H1 (cell line): ENCODE data around the gene MOK. TPM values are rescaled to one million over a fixed set of nuclear protein-coding genes. Genes with fewer than 3 reads are reported as not detected.

Source experiments
- CTCF ChIA-PET: fragments of 300-600 bp; sonication (Branson Sonifier 250); formaldehyde crosslinking; loops from one replicate; lab custom pipeline; 2021; ENCODE audit not compliant: partially characterized antibody; lab: Charles Lee
- POLR2A ChIA-PET: fragments of 300-600 bp; sonication (Branson Sonifier 250); formaldehyde crosslinking; loops from one replicate; lab custom pipeline; 2021; ENCODE audit warnings: inconsistent platforms; ENCODE audit not compliant: partially characterized antibody; lab: Charles Lee
- DNase-seq, 2 experiments: peaks; one replicate each; pipeline versions ENCODE4 v3.0.0 to v3.0.0-alpha.2; 2010 to 2022; ENCODE audit warnings: low spot score in 2 of 2, low read depth in 1 of 2, mixed read lengths in 1 of 2
- FAIRE-seq: peaks from 2 replicates; lab custom pipeline; 2011; peaks lifted over from hg19 to GRCh38; lab: Jason Lieb, UNC
- H2AFZ ChIP-seq: 2 replicates; pipeline ENCODE4 v1.8.1; 2012; ENCODE audit warnings: low read length, inconsistent platforms
- H2AK5ac ChIP-seq: 2 replicates; pipeline ENCODE4 v1.6.1; 2013; ENCODE audit warnings: low read depth, low read length
- H2BK120ac ChIP-seq: replicated peaks from 2 replicates; pipeline ENCODE3; 2013; ENCODE audit warnings: low read depth, low read length, inconsistent platforms
- H2BK12ac ChIP-seq: 2 replicates; pipeline ENCODE4 v1.6.1; 2013; ENCODE audit warnings: low read depth, low read length
- H2BK15ac ChIP-seq: 2 replicates; pipeline ENCODE4 v1.6.1; 2013; ENCODE audit warnings: low read length
- H2BK20ac ChIP-seq: 2 replicates; pipeline ENCODE4 v1.6.1; 2013; ENCODE audit warnings: low read length
- H2BK5ac ChIP-seq: 2 replicates; pipeline ENCODE4 v1.6.1; 2013; ENCODE audit warnings: low read depth, low read length
- H3K14ac ChIP-seq: 2 replicates; pipeline ENCODE4 v1.6.1; 2013; ENCODE audit warnings: inconsistent platforms; ENCODE audit not compliant: insufficient read length
- H3K18ac ChIP-seq: 2 replicates; pipeline ENCODE4 v1.6.1; 2013; ENCODE audit warnings: low read length; ENCODE audit errors: extremely low read depth
- H3K23ac ChIP-seq: 2 replicates; pipeline ENCODE4 v1.6.1; 2013; ENCODE audit warnings: inconsistent platforms; ENCODE audit not compliant: insufficient read length
- H3K23me2 ChIP-seq: 2 replicates; pipeline ENCODE4 v1.6.1; 2013; ENCODE audit warnings: low read depth, low read length
- H3K27ac ChIP-seq: 2 replicates; pipeline ENCODE4 v1.6.1; 2011; ENCODE audit warnings: low read depth, low read length, inconsistent platforms
- H3K27me3 ChIP-seq, 4 experiments: replicated peaks in 1 of 4; 1 replicate in 1 of 4; 2 replicates in 3 of 4; pipeline versions ENCODE4 v1.6.1 to v1.8.1; 2011 to 2013; ENCODE audit warnings: low read length in 3 of 4, mild to moderate bottlenecking in 3 of 4, inconsistent platforms in 2 of 4, mixed read lengths in 2 of 4, moderate library complexity in 1 of 4; ENCODE audit not compliant: control insufficient read depth in 3 of 4, insufficient read depth in 3 of 4; ENCODE audit errors: extremely low read depth in 1 of 4
- H3K36me3 ChIP-seq, 4 experiments: 2 replicates each; pipeline versions ENCODE4 v1.6.1 to v1.8.1; 2011 to 2013; ENCODE audit warnings: mild to moderate bottlenecking in 4 of 4, low read length in 3 of 4, moderate library complexity in 2 of 4, control low read depth in 1 of 4, inconsistent platforms in 1 of 4; ENCODE audit not compliant: insufficient read depth in 4 of 4, control insufficient read depth in 2 of 4
- H3K4ac ChIP-seq: replicated peaks from 2 replicates; pipeline ENCODE3; 2013; ENCODE audit warnings: low read length, low read depth, mixed read lengths, inconsistent platforms; ENCODE audit not compliant: insufficient read length
- H3K4me1 ChIP-seq, 4 experiments: replicated peaks in 1 of 4; 1 replicate in 1 of 4; 2 replicates in 3 of 4; pipeline versions ENCODE4 v1.6.1 to v1.8.1; 2011 to 2013; ENCODE audit warnings: low read length in 3 of 4, inconsistent platforms in 2 of 4, mixed read lengths in 1 of 4; ENCODE audit not compliant: insufficient read depth in 4 of 4, control insufficient read depth in 3 of 4
- H3K4me2 ChIP-seq, 2 experiments: 2 replicates each; pipeline versions ENCODE4 v1.6.1 to v1.8.1; 2011 to 2013; ENCODE audit warnings: low read depth in 2 of 2, low read length in 2 of 2, control low read depth in 1 of 2, inconsistent platforms in 1 of 2, mild to moderate bottlenecking in 1 of 2; ENCODE audit not compliant: insufficient read depth in 1 of 2
- H3K4me3 ChIP-seq, 4 experiments: fragments of 200-600, 300-600 bp in 1 of 4; sonication (generic), shearing (Covaris generic), sonication (Bioruptor Twin) in 1 of 4; 2 replicates each; pipeline versions ENCODE4 v1.5.1 to v1.8.1; 2011 to 2016; ENCODE audit warnings: low read length in 4 of 4, low read depth in 3 of 4, control low read depth in 2 of 4, inconsistent platforms in 2 of 4, mild to moderate bottlenecking in 2 of 4, mixed read lengths in 1 of 4, moderate library complexity in 1 of 4; ENCODE audit not compliant: insufficient read depth in 2 of 4; ENCODE audit errors: extremely low read depth in 1 of 4
- H3K56ac ChIP-seq: replicated peaks from 2 replicates; pipeline ENCODE3; 2013; ENCODE audit warnings: low read depth, mild to moderate bottlenecking, mixed read lengths, low read length, inconsistent platforms; ENCODE audit not compliant: insufficient read length
- H3K79me1 ChIP-seq: 2 replicates; pipeline ENCODE4 v1.6.1; 2013; ENCODE audit warnings: low read depth, low read length, control low read depth
- H3K79me2 ChIP-seq, 2 experiments: 2 replicates each; pipeline versions ENCODE4 v1.6.1 to v1.8.1; 2012 to 2013; ENCODE audit warnings: low read length in 2 of 2, mild to moderate bottlenecking in 2 of 2, inconsistent platforms in 1 of 2; ENCODE audit not compliant: insufficient read depth in 2 of 2, control insufficient read depth in 1 of 2
- H3K9ac ChIP-seq, 4 experiments: replicated peaks in 1 of 4; 1 replicate in 1 of 4; 2 replicates in 3 of 4; pipeline versions ENCODE4 v1.6.1 to v1.8.1; 2011 to 2013; ENCODE audit warnings: low read depth in 3 of 4, low read length in 3 of 4, control low read depth in 2 of 4, mild to moderate bottlenecking in 2 of 4, moderate library complexity in 2 of 4, inconsistent platforms in 1 of 4; ENCODE audit errors: extremely low read depth in 1 of 4
- H3K9me3 ChIP-seq, 2 experiments: 2 replicates each; pipeline versions ENCODE4 v1.6.1 to v1.8.1; 2012 to 2013; ENCODE audit warnings: mild to moderate bottlenecking in 2 of 2, moderate library complexity in 2 of 2, control low read depth in 1 of 2, inconsistent platforms in 1 of 2, low read depth in 1 of 2, low read length in 1 of 2, mixed read lengths in 1 of 2; ENCODE audit not compliant: insufficient read depth in 2 of 2
- H4K20me1 ChIP-seq, 2 experiments: replicated peaks in 1 of 2; 2 replicates each; pipeline versions ENCODE3 to v1.8.1; 2011 to 2013; ENCODE audit warnings: inconsistent platforms in 2 of 2, low read length in 2 of 2, mild to moderate bottlenecking in 1 of 2; ENCODE audit not compliant: insufficient read depth in 2 of 2, control insufficient read depth in 1 of 2
- H4K5ac ChIP-seq: 2 replicates; pipeline ENCODE4 v1.6.1; 2013; ENCODE audit warnings: low read length, low read depth, mixed read lengths, inconsistent platforms; ENCODE audit not compliant: insufficient read length
- H4K8ac ChIP-seq: 2 replicates; pipeline ENCODE4 v1.8.0; 2013; ENCODE audit warnings: mild to moderate bottlenecking, moderate library complexity, low read length, inconsistent platforms; ENCODE audit not compliant: insufficient read depth; ENCODE audit errors: extremely low read depth
- H4K91ac ChIP-seq: replicated peaks from 2 replicates; pipeline ENCODE3; 2013; ENCODE audit warnings: low read length, mixed read lengths, inconsistent platforms; ENCODE audit not compliant: insufficient read length
- CTBP2 ChIP-seq: IDR thresholded peaks from 2 replicates; pipeline ENCODE4 v1.7.0; 2011; ENCODE audit warnings: borderline replicate concordance, mild to moderate bottlenecking, moderate library complexity, mixed read lengths, low read length; ENCODE audit not compliant: insufficient read depth, insufficient read length
- EGR1 ChIP-seq: IDR thresholded peaks from 2 replicates; pipeline ENCODE4 v1.6.1; 2011; ENCODE audit warnings: low read depth, low read length, borderline replicate concordance
- EZH2 ChIP-seq: fragments of 200-600 bp; sonication (generic); IDR thresholded peaks from 2 replicates; pipeline ENCODE4 v1.7.1; 2012; ENCODE audit warnings: low read depth, mild to moderate bottlenecking, moderate library complexity, low read length, inconsistent platforms; ENCODE audit not compliant: severe bottlenecking
- KDM1A ChIP-seq: fragments of 200-600, 300-600 bp; sonication (generic); IDR thresholded peaks from 2 replicates; pipeline ENCODE4 v1.7.1; 2016; ENCODE audit warnings: mild to moderate bottlenecking, low read length, borderline replicate concordance
- MAFK ChIP-seq: IDR thresholded peaks from 2 replicates; pipeline ENCODE4 v1.6.1; 2012; ENCODE audit warnings: low read depth, mild to moderate bottlenecking, improper control_type of control experiment, low read length
- PHF8 ChIP-seq: fragments of 200-600 bp; sonication (generic); conservative IDR thresholded peaks from 2 replicates; pipeline ENCODE4 v1.7.1; 2012; ENCODE audit warnings: low read depth, mild to moderate bottlenecking, inconsistent platforms, low read length, moderate library complexity
- RXRA ChIP-seq: IDR thresholded peaks from 2 replicates; pipeline ENCODE4 v1.6.1; 2011; ENCODE audit warnings: low read depth, mild to moderate bottlenecking, low read length, moderate library complexity; ENCODE audit not compliant: insufficient read depth
- SIN3A ChIP-seq, 2 experiments: IDR thresholded peaks in 1 of 2; conservative IDR thresholded peaks in 1 of 2; 2 replicates each; pipeline ENCODE4 v1.6.1; 2011 to 2012; ENCODE audit warnings: low read length in 2 of 2, improper control_type of control experiment in 1 of 2, low read depth in 1 of 2, mild to moderate bottlenecking in 1 of 2
- SRF ChIP-seq: IDR thresholded peaks from 2 replicates; pipeline ENCODE4 v1.6.1; 2011; ENCODE audit warnings: mild to moderate bottlenecking, low read depth, low read length, moderate library complexity
- WGBS, 2 experiments: shearing (Covaris generic) in 1 of 2; methylation state at CpG; one replicate each; pipeline versions ENCODE4 v1.1.6 to v1.1.7; 2013 to 2015; ENCODE audit warnings: low lambda C conversion rate in 2 of 2, mixed read lengths in 2 of 2, inconsistent platforms in 1 of 2, low coverage in 1 of 2, missing lambda C conversion rate in 1 of 2; ENCODE audit not compliant: insufficient replicate concordance in 2 of 2, insufficient coverage in 1 of 2, insufficient read length in 1 of 2; ENCODE audit errors: extremely low coverage in 1 of 2, missing lambda C conversion rate in 1 of 2; 5-methylcytosine and 5-hydroxymethylcytosine counted together
- polyA plus RNA-seq, 7 experiments: library from polyadenylated mRNA; depleted of rRNA in 3 of 7; stranded (reverse) in 5 of 7; unstranded in 2 of 7; fragments of >200 nt in 5 of 7; fragments of 200-250 nt in 2 of 7; gene quantifications; 1 replicate in 5 of 7; 2 replicates in 1 of 7; 4 replicates in 1 of 7; pipeline versions ENCODE4 v1.2.1 to v1.2.3, GENCODE V29; 2011 to 2013; ENCODE audit warnings: missing spikeins in 2 of 7, mixed read lengths in 2 of 7
- total RNA-seq: library from RNA; stranded (reverse); fragmentation: NEBNext Ultra II Directional; extraction: Animal tissue kit (Norgen Biotek cat#: 25700); gene quantifications from 2 replicates; pipeline ENCODE4 v1.2.1, GENCODE V29; 2021
- TF ChIP-seq, protein P1 (sequence below): IDR thresholded peaks from 2 replicates; pipeline ENCODE4 v1.6.1; 2012; ENCODE audit warnings: low read length, inconsistent platforms
- TF ChIP-seq, protein P2 (sequence below): IDR thresholded peaks from 2 replicates; pipeline ENCODE4 v1.6.1; 2012; ENCODE audit warnings: inconsistent platforms

MOK gene
- total and polyA plus RNA-seq, 2 of the 8 experiments (the other 6 are each of a cell fraction or from before 2014, with no cell fraction given) = 2.1 to 2.5 TPM

DNA sequence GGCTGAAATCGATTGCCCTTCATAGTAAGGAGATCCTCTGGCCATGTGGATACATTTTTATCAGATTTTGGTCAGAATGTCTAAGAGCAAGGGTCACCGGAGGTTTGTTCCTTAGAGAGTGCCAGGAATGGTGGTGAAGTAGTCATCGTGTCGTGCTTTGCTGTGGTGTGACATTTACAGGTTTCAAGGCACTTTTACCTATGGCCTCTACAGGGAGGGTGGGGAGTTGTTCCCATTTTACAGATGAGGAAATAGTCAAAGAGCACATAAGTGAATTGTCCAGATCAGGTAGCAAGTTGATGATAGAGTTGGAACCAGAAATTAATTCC lies 108.1 kb downstream of the MOK start:
- DNase-seq = no peak
- FAIRE-seq = no peak
- Histone ChIP-seq H3K27me3 (no peaks in the 10 kb centered on the region), H3K14ac (no peak overlapping the region), H2BK5ac (no peak overlapping the region; the same call in 1 of the 2 replicates), H3K18ac (no peak overlapping the region), H4K20me1 (peaks cover 2 to 17% of the 10 kb centered on the region in 2 experiments), H3K23me2 (no peaks in the 10 kb centered on the region), H3K79me1 (peaks cover 15% of the 10 kb centered on the region), H2AK5ac (no peak overlapping the region), H4K5ac (no peak overlapping the region), H2BK15ac (no peak overlapping the region), H3K27ac (no peak overlapping the region), H3K4me1 (peaks cover 0 to 3% (median 0%) of the 10 kb centered on the region in 4 experiments; a peak in 2 of 7 replicates), H2AFZ (no peak overlapping the region), H2BK120ac (no peak overlapping the region), H3K4me2 (no peak overlapping the region), H3K79me2 (peaks cover 0 to 22% of the 10 kb centered on the region in 2 experiments; a peak in 2 of 4 replicates), H2BK12ac (0 out of 2 replicates have a peak overlapping the region, but pooled peaks have one; percentile 3), H3K4ac (no peak overlapping the region), H2BK20ac (no peak overlapping the region), H4K91ac (no peak overlapping the region), H3K9ac (no peak overlapping the region), H3K9me3 (no peaks in the 10 kb centered on the region), H4K8ac (no peak overlapping the region), H3K36me3 (peaks cover 0 to 32% (median 2%) of the 10 kb centered on the region in 4 experiments; a peak in 3 of 8 replicates), H3K4me3 (no peak overlapping the region), H3K56ac (no peak overlapping the region), H3K23ac (no peak overlapping the region)
- ChIA-PET CTCF (interaction anchor here (1.0 to 1.5 kb wide), 3 partner anchors 8 to 20 kb away, joined by 3 to 6 read pairs (median 3); no protein-coding TSS in a partner anchor), POLR2A (interaction anchor here (0.7 kb wide), 1 partner anchor 167 kb away, joined by 3 read pairs; no protein-coding TSS in a partner anchor)
- WGBS, 2 experiments = 93% methylated on average over 4 of the region's 4 CpGs; no CpG with 5 or more reads in 1 of the 2 experiments
- no peak for TF ChIP-seq SIN3A (conservative IDR thresholded peaks at IDR 0.05 in 1 of 2, IDR thresholded peaks at IDR 0.05 in 1 of 2; ENCODE audit: low read depth in 1 of 2, low read length in 2 of 2)
- TF ChIP-seq PHF8 = no peak
- no peak for TF ChIP-seq KDM1A
- no peak for TF ChIP-seq CTBP2
- no peak for TF ChIP-seq MAFK
- TF ChIP-seq, protein P1, sequence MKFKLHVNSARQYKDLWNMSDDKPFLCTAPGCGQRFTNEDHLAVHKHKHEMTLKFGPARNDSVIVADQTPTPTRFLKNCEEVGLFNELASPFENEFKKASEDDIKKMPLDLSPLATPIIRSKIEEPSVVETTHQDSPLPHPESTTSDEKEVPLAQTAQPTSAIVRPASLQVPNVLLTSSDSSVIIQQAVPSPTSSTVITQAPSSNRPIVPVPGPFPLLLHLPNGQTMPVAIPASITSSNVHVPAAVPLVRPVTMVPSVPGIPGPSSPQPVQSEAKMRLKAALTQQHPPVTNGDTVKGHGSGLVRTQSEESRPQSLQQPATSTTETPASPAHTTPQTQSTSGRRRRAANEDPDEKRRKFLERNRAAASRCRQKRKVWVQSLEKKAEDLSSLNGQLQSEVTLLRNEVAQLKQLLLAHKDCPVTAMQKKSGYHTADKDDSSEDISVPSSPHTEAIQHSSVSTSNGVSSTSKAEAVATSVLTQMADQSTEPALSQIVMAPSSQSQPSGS = no peak
- TF ChIP-seq SRF = no peak
- TF ChIP-seq, protein P2, sequence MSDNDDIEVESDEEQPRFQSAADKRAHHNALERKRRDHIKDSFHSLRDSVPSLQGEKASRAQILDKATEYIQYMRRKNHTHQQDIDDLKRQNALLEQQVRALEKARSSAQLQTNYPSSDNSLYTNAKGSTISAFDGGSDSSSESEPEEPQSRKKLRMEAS = no peak
- TF ChIP-seq EGR1 = no peak
- TF ChIP-seq RXRA = no peak
- no peak for TF ChIP-seq EZH2
